ENCODE results near the gene TSC2.
"Not testable (repeated sequence)": the region's sequence is repeated elsewhere in the genome, so short reads cannot be mapped to it uniquely, and the experiment has no call there.

GRCh38 chr16:2108446-2109270, 60.9 kb downstream of the TSC2 start:
- TF ChIP-seq CTCF, POLR2A (IDR thresholded peaks at IDR 0.05): not testable (repeated sequence)

All from right lobe of liver (tissue), 4 donors.